GM12878 (cell line): ENCODE measurements around the gene PHF10. TPM values are rescaled to one million over a fixed set of nuclear protein-coding genes. Genes with fewer than 3 reads are reported as not detected.

ENCODE experiments used
- CUX1 ChIP-seq: IDR thresholded peaks from 2 replicates; pipeline ENCODE4 v1.6.1; 2012; ENCODE audit warnings: improper control_type of control experiment, low read depth, low read length; ENCODE audit not compliant: insufficient replicate concordance
- EGR1 ChIP-seq, 2 experiments: IDR thresholded peaks; 1 replicate in 1 of 2; 2 replicates in 1 of 2; pipeline ENCODE4 v1.6.1; 2011 to 2012; ENCODE audit warnings: low read depth in 2 of 2, low read length in 2 of 2, borderline replicate concordance in 1 of 2, mild to moderate bottlenecking in 1 of 2, moderate library complexity in 1 of 2
- HCFC1 ChIP-seq: fragments of 150-350 bp; IDR thresholded peaks from 2 replicates; pipeline ENCODE4 v1.6.1; 2014; ENCODE audit warnings: low read length
- IRF4 ChIP-seq: IDR thresholded peaks from 2 replicates; pipeline ENCODE4 v1.6.1; 2011; ENCODE audit warnings: low read depth, low read length
- NFYA ChIP-seq: IDR thresholded peaks from 2 replicates; pipeline ENCODE4 v1.6.1; 2011; ENCODE audit warnings: low read depth, mild to moderate bottlenecking, low read length, improper control_type of control experiment, borderline replicate concordance
- NFYB ChIP-seq: IDR thresholded peaks from 2 replicates; pipeline ENCODE4 v1.6.1; 2011; ENCODE audit warnings: low read depth, mild to moderate bottlenecking, low read length, improper control_type of control experiment, moderate library complexity; ENCODE audit not compliant: insufficient read depth
- PAX5 ChIP-seq: IDR thresholded peaks from 2 replicates; pipeline ENCODE4 v1.6.1; 2011; ENCODE audit warnings: low read depth, low read length, borderline replicate concordance
- PKNOX1 ChIP-seq: fragments of 450-650 bp; IDR thresholded peaks from 2 replicates; pipeline ENCODE4 v1.6.1; 2016; ENCODE audit warnings: mild to moderate bottlenecking
- TCF3 ChIP-seq: IDR thresholded peaks from 2 replicates; pipeline ENCODE4 v1.6.1; 2012; ENCODE audit warnings: low read depth, mild to moderate bottlenecking, low read length, borderline replicate concordance; ENCODE audit not compliant: insufficient read depth
- YBX1 ChIP-seq: fragments of 450-650 bp; IDR thresholded peaks from 2 replicates; pipeline ENCODE4 v1.6.1; 2016; ENCODE audit warnings: antibody characterized with exemption
- ZZZ3 ChIP-seq: IDR thresholded peaks from 2 replicates; pipeline ENCODE4 v1.6.1; 2011; ENCODE audit warnings: low read depth; ENCODE audit not compliant: control insufficient read depth, insufficient read length
- polyA plus RNA-seq, 11 experiments: library from polyadenylated mRNA; depleted of rRNA in 4 of 11; unstranded in 6 of 11; stranded (reverse) in 5 of 11; fragments of >200 nt; fragmentation: Nextera tagmentation in 4 of 11; fragmentation: Illumina TruSeq in 1 of 11; extraction: Ambion mirVana in 4 of 11; extraction: Trizol in 1 of 11; gene quantifications; 1 replicate in 1 of 11; 2 replicates in 10 of 11; pipeline versions ENCODE4 v1.2.1 to v1.2.3, GENCODE V29; 2011 to 2016; ENCODE audit warnings: inconsistent platforms in 2 of 11, missing spikeins in 2 of 11, low read depth in 1 of 11
- total RNA-seq, 4 experiments: library from RNA; depleted of rRNA in 3 of 4; stranded (reverse); fragments of >200 nt in 3 of 4; fragmentation: Illumina TruSeq in 1 of 4; extraction: Trizol in 1 of 4; gene quantifications; 2 replicates each; pipeline versions ENCODE4 v1.2.1 to v1.2.3, GENCODE V29; 2013 to 2021
- TF ChIP-seq, protein P1 (sequence below): IDR thresholded peaks from 2 replicates; pipeline ENCODE4 v1.6.1; 2011; ENCODE audit warnings: borderline replicate concordance, low read depth, mild to moderate bottlenecking, moderate library complexity, low read length; ENCODE audit not compliant: insufficient read depth, poor library complexity, severe bottlenecking
- TF ChIP-seq, protein P2 (sequence below): fragments of 450-650 bp; IDR thresholded peaks from 2 replicates; pipeline ENCODE4 v1.6.1; 2018; ENCODE audit warnings: mild to moderate bottlenecking, low read depth, moderate library complexity; ENCODE audit not compliant: partially characterized antibody
- TF ChIP-seq, protein P3 (sequence below): fragments of 450-650 bp; formaldehyde crosslinking; IDR thresholded peaks from 2 replicates; pipeline ENCODE4 v1.4.0; 2020; ENCODE audit warnings: mild to moderate bottlenecking, moderate library complexity

The PHF10 gene
- total and polyA plus RNA-seq, 10 of the 15 experiments (the other 5 are each of a cell fraction or from before 2014, with no cell fraction given): 3.8 to 35.6 (median 15.8) TPM

DNA sequence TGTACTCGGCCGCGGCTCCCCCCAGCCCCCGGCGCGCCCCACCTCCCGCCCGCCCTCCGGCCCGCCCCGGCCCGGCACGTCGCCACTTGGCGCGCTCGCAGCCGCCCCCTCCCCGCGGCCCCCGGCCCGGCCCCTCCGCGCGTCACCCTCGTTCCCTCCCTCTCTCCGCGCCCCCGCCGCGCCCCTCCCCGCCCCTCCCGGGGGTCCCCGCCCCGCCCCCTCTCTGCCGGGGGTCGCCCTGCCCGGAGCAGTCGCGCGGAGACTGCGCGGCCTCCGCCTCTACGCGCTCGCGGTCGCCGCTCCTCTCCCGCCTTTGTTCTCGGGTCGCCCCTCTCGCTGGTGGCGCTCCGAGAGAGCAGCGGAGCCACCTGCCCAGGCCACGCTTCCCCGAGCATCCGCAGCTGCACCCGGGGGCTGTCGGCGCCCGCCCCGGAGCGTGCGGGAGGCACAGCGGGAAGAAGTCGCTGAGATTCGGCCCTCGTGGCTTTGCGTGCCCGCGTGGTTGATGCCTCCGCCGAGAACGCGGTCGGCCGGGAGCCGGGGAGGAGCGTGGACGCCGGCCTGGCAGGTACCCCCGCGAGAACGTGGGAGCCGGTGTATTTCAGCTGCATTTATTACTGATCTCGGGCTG lies at the start of gene PHF10 (continued):
- no peak for TF ChIP-seq CUX1
- TF ChIP-seq, protein P1, sequence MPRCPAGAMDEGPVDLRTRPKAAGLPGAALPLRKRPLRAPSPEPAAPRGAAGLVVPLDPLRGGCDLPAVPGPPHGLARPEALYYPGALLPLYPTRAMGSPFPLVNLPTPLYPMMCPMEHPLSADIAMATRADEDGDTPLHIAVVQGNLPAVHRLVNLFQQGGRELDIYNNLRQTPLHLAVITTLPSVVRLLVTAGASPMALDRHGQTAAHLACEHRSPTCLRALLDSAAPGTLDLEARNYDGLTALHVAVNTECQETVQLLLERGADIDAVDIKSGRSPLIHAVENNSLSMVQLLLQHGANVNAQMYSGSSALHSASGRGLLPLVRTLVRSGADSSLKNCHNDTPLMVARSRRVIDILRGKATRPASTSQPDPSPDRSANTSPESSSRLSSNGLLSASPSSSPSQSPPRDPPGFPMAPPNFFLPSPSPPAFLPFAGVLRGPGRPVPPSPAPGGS: no peak
- TF ChIP-seq, protein P2, sequence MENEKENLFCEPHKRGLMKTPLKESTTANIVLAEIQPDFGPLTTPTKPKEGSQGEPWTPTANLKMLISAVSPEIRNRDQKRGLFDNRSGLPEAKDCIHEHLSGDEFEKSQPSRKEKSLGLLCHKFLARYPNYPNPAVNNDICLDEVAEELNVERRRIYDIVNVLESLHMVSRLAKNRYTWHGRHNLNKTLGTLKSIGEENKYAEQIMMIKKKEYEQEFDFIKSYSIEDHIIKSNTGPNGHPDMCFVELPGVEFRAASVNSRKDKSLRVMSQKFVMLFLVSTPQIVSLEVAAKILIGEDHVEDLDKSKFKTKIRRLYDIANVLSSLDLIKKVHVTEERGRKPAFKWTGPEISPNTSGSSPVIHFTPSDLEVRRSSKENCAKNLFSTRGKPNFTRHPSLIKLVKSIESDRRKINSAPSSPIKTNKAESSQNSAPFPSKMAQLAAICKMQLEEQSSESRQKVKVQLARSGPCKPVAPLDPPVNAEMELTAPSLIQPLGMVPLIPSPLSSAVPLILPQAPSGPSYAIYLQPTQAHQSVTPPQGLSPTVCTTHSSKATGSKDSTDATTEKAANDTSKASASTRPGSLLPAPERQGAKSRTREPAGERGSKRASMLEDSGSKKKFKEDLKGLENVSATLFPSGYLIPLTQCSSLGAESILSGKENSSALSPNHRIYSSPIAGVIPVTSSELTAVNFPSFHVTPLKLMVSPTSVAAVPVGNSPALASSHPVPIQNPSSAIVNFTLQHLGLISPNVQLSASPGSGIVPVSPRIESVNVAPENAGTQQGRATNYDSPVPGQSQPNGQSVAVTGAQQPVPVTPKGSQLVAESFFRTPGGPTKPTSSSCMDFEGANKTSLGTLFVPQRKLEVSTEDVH: no peak
- peak; percentile 42; the same call in 1 of the 2 replicates for TF ChIP-seq PAX5
- no peak for TF ChIP-seq ZZZ3
- peak in 1 of 2 experiments; percentile 38; a peak in 1 of 3 replicates for TF ChIP-seq EGR1 (IDR thresholded peaks at IDR 0.05; ENCODE audit: borderline replicate concordance in 1 of 2, low read depth in 2 of 2, low read length in 2 of 2)
- TF ChIP-seq, protein P3, sequence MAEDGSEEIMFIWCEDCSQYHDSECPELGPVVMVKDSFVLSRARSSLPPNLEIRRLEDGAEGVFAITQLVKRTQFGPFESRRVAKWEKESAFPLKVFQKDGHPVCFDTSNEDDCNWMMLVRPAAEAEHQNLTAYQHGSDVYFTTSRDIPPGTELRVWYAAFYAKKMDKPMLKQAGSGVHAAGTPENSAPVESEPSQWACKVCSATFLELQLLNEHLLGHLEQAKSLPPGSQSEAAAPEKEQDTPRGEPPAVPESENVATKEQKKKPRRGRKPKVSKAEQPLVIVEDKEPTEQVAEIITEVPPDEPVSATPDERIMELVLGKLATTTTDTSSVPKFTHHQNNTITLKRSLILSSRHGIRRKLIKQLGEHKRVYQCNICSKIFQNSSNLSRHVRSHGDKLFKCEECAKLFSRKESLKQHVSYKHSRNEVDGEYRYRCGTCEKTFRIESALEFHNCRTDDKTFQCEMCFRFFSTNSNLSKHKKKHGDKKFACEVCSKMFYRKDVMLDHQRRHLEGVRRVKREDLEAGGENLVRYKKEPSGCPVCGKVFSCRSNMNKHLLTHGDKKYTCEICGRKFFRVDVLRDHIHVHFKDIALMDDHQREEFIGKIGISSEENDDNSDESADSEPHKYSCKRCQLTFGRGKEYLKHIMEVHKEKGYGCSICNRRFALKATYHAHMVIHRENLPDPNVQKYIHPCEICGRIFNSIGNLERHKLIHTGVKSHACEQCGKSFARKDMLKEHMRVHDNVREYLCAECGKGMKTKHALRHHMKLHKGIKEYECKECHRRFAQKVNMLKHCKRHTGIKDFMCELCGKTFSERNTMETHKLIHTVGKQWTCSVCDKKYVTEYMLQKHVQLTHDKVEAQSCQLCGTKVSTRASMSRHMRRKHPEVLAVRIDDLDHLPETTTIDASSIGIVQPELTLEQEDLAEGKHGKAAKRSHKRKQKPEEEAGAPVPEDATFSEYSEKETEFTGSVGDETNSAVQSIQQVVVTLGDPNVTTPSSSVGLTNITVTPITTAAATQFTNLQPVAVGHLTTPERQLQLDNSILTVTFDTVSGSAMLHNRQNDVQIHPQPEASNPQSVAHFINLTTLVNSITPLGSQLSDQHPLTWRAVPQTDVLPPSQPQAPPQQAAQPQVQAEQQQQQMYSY: no peak
- 0 out of 2 replicates have a peak, but pooled peaks have one; percentile 49 for TF ChIP-seq TCF3
- TF ChIP-seq IRF4: no peak
- no peak for TF ChIP-seq YBX1
- TF ChIP-seq PKNOX1: no peak
- TF ChIP-seq NFYB: no peak
- TF ChIP-seq HCFC1: no peak
- no peak for TF ChIP-seq NFYA
